Measurements from ENCODE around the gene PPT1.

GRCh38 chr1:40094466-40095110 is 2.5 kb downstream of the PPT1 start:
- TF ChIP-seq CTCF (IDR thresholded peaks at IDR 0.05; ENCODE audit: poor library complexity, severe bottlenecking): no peak
- TF ChIP-seq POLR2AphosphoS5 (IDR thresholded peaks at IDR 0.05): no peak
- TF ChIP-seq TAF1 (IDR thresholded peaks at IDR 0.05; ENCODE audit: low read depth): no peak
- TF ChIP-seq EP300 (conservative IDR thresholded peaks at IDR 0.05; ENCODE audit: poor library complexity, severe bottlenecking): no peak
- no peak for TF ChIP-seq EZH2 (IDR thresholded peaks at IDR 0.05; ENCODE audit: borderline replicate concordance, insufficient read depth, low read length, poor library complexity, severe bottlenecking)
- no peak for TF ChIP-seq RAD21 (conservative IDR thresholded peaks at IDR 0.05)
